Measurements from ENCODE around the gene C6orf62. TPM values are rescaled to one million over a fixed set of nuclear protein-coding genes. Genes with fewer than 3 reads are reported as not detected.
"Not testable (repeated sequence)": the region's sequence is repeated elsewhere in the genome, so short reads cannot be mapped to it uniquely, and the experiment has no call there.

C6orf62 gene
- total and polyA plus RNA-seq, 8 donors, result 29.5 to 87.1 (median 39.1) TPM

DNA sequence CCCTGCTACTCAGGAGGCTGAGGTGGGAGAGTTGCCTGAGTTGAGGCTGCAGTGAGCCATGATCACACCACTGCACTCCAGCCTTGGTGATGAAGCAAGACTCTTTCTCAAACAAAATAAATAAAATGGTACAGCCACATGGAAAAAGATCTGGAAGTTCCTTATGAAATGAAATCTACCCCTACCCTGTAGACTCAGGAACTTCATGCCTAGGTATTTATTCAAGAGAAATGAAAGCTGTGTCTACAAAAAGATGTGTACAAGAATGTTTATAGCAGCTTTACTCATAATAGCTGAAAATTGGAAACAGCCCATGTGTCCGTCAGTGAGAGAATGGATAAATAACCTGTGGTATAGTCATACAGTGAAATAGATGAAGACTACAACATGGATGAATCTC lies 15.2 kb upstream of the C6orf62 start:
- Histone ChIP-seq H3K4me1 (peaks cover 0 to 9% (median 4%) of the 10 kb centered on the region in 4 donors), H3K36me3 (no peaks in the 10 kb centered on the region), H3K27ac (no peak overlapping the region), H3K27me3 (no peaks in the 10 kb centered on the region), H3K4me3 (no peak overlapping the region), H3K9me3 (peaks cover 7 to 18% (median 11%) of the 10 kb centered on the region in 4 donors)
- 91 to 98% (median 94%) methylated on average over 1 of the region's 1 CpG for WGBS, 5 donors
- DNase-seq, result no peak
- TF ChIP-seq POLR2AphosphoS5 (IDR thresholded peaks at IDR 0.05) (no peak), POLR2A (IDR thresholded peaks at IDR 0.05) (no peak), EP300 (IDR thresholded peaks at IDR 0.05) (no peak)
- TF ChIP-seq, protein P1, sequence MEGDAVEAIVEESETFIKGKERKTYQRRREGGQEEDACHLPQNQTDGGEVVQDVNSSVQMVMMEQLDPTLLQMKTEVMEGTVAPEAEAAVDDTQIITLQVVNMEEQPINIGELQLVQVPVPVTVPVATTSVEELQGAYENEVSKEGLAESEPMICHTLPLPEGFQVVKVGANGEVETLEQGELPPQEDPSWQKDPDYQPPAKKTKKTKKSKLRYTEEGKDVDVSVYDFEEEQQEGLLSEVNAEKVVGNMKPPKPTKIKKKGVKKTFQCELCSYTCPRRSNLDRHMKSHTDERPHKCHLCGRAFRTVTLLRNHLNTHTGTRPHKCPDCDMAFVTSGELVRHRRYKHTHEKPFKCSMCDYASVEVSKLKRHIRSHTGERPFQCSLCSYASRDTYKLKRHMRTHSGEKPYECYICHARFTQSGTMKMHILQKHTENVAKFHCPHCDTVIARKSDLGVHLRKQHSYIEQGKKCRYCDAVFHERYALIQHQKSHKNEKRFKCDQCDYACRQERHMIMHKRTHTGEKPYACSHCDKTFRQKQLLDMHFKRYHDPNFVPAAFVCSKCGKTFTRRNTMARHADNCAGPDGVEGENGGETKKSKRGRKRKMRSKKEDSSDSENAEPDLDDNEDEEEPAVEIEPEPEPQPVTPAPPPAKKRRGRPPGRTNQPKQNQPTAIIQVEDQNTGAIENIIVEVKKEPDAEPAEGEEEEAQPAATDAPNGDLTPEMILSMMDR (IDR thresholded peaks at IDR 0.05), result no peak
- intact Hi-C loops (cut with DNase I; ENCODE audit: low total_unique reads), result no loop called here

DNA sequence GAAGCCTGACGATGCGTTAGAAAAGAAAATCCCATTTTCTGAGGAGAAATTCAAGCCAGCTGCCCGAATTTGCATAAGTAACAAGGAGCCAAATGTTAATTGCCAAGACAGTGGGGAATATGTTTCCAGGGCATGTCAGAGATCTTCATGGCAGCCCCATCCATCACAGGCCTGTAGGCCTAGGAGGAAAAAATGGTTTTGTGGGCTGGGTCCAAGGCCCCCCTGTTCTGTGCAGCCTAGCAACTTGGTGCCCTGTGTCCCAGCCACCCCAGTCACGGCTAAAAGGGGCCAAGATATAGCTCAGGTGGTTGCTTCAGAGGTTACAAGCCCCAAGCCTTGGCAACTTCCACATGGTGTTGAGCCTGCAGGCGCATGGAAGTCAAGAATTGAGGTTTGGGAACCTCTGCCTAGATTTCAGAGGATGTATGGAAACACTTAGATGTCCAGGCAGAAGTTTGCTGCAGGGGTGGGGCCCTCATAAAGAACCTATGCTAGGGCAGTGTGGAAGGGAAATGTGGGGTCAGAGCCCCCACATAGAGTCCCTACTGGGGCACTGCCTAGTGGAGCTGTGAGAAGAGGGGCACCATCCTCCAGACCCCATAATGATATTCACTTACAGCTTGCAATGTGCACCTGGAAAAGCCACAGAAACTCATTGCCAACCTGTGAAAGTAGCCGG lies 12.6 kb upstream of the C6orf62 start:
- H3K27ac ChIP-seq; H3K4me3 ChIP-seq; intact Hi-C loops (cut with DNase I; ENCODE audit: low total_unique reads); H3K36me3 ChIP-seq; H3K27me3 ChIP-seq; DNase-seq: not testable (repeated sequence)
- 89 to 93% (median 90%) methylated on average over 6 of the region's 6 CpGs for WGBS, 5 donors
- peaks cover 7 to 18% (median 11%) of the 10 kb centered on the region in 4 donors for H3K9me3 ChIP-seq
- peaks cover 0 to 15% (median 6%) of the 10 kb centered on the region in 4 donors for H3K4me1 ChIP-seq

DNA sequence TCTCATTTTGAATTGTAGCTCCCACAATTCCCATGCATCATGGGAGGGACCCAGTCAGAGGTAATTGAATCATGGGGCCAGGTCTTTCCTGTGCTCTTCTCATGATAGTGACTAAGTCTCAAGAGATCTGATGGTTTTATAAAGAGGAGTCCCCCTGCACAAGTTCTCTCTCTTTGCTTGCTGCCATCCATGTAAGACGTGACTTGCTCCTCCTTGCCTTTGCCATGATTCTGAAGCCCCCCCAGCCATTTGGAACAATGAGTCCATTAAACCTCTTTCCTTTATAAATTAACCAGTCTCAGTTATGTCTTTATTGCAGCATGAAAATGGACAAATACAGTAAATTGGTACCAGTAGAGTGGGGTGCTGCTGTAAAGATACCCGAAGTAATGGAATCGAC lies 11.7 kb upstream of the C6orf62 start:
- Histone ChIP-seq H3K9me3 (peaks cover 7 to 18% (median 11%) of the 10 kb centered on the region in 4 donors), H3K4me1 (peaks cover 0 to 15% (median 6%) of the 10 kb centered on the region in 4 donors)
- intact Hi-C loops (cut with DNase I; ENCODE audit: low total_unique reads); H3K27ac ChIP-seq; DNase-seq; H3K36me3 ChIP-seq; H3K27me3 ChIP-seq; H3K4me3 ChIP-seq: not testable (repeated sequence)
- 80 to 95% (median 94%) methylated on average over 3 of the region's 3 CpGs for WGBS, 5 donors

DNA sequence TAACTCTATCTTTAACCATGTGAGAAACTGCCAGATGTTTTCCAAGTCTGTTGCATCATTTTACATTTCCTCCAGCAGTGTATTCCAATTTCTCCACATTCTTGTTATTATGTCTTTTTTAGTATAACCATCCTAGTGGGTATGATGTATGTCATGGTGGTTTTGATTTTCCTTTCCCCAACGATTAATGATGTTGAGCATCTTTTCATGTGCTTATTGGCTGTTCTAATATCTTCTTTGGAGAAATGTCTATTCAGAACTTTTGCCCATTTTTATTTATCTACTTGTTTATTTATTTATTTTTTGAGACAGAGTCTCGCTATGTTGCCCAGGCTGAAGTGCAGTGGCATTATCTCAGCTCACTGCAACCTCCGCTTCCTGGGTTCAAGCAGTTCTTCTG lies 4.3 kb upstream of the C6orf62 start:
- no peaks in the 10 kb centered on the region for H3K9me3 ChIP-seq
- H3K36me3 ChIP-seq, result peaks cover 0 to 2% (median 0%) of the 10 kb centered on the region in 4 donors
- H3K4me1 ChIP-seq, result peaks cover 0 to 29% (median 14%) of the 10 kb centered on the region in 4 donors
- intact Hi-C loops (cut with DNase I; ENCODE audit: low total_unique reads), result no loop called here
- DNase-seq, result no peak
- no peaks in the 10 kb centered on the region for H3K27me3 ChIP-seq
- H3K4me3 ChIP-seq, result no peak overlapping the region
- TF ChIP-seq POLR2A (IDR thresholded peaks at IDR 0.05), result no peak
- TF ChIP-seq, protein P1 (IDR thresholded peaks at IDR 0.05), result no peak
- H3K27ac ChIP-seq, result no peak overlapping the region
- 91 to 99% (median 92%) methylated on average over 3 of the region's 3 CpGs for WGBS, 5 donors

DNA sequence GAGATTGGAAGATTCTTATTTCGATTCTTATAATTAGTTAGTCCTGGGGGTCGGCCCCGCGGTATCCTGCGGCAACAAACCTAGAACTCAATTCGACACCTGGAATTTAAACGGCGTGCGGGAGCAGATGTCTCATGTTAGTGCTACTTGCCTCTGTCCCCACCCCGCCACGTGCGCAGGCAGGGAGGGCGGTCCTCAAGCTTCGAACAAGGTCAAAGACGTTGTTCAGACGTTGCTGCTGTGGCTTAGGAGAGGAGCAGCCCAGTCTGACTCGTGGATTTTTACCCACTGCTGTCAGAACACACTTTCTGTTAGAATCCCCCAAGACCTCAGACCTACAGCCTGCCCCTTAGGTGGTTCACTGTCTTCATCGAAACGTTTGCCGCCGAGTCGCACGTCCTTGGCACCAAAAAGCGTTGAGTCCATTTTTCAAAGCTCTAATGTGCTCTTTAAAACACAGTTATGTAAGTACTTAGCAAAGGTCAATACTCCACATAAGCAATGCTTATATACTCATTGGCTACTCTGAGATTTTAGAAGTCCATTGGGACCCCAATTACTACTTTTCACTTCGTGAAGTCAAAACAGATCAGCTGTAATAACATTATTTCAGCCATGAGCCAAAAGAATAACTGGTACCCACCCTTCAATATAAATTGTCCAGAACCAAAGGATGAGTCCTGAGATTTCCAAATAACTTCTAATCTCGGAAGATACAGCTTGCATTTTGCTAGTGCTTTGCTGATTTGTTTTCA lies 2.7 kb upstream of the C6orf62 start:
- Histone ChIP-seq H3K4me3 (peak overlapping the region; percentile 49 to 95 (median 54)), H3K36me3 (peaks cover 0 to 8% (median 4%) of the 10 kb centered on the region in 4 donors), H3K4me1 (peaks cover 7 to 35% (median 23%) of the 10 kb centered on the region in 4 donors), H3K9me3 (no peaks in the 10 kb centered on the region), H3K27me3 (no peaks in the 10 kb centered on the region), H3K27ac (peak overlapping the region; percentile 96 to 100 (median 99))
- peak in 1 of 2 donors; percentile 87 for DNase-seq
- intact Hi-C loops (cut with DNase I; ENCODE audit: low total_unique reads), result no loop called here
- TF ChIP-seq POLR2AphosphoS5 (IDR thresholded peaks at IDR 0.05), result peak; percentile 78 to 98 (median 88)
- TF ChIP-seq, protein P1 (IDR thresholded peaks at IDR 0.05), result no peak
- TF ChIP-seq POLR2A (IDR thresholded peaks at IDR 0.05), result peak in 2 of 4 donors; percentile 50 to 85
- 4 to 10% (median 6%) methylated on average over 26 of the region's 26 CpGs for WGBS, 5 donors

Data from stomach (tissue), 9 donors.